Stimulated activated CD8-positive, alpha-beta memory T cell treated with anti-CD3 and anti-CD28 coated beads, Interleukin-4, amount 100 ng/mL, for 1 hour (primary cell): Measurements from ENCODE around the gene ZNF777.
A peak's percentile ranks its signal among the peaks of the same experiment; 100 is the strongest.
"Not testable (repeated sequence)": the region's sequence is repeated elsewhere in the genome, so short reads cannot be mapped to it uniquely, and the experiment has no call there.

Experiments used
- DNase-seq, 2 donors: peaks; one replicate each; pipeline ENCODE4 v3.0.0-alpha.2; 2020; ENCODE audit warnings: low read depth in 2 of 2, low spot score in 1 of 2

Gene ZNF777

GRCh38 chr7:149455175-149455950, 5.5 kb downstream of the ZNF777 start:
- no peak for DNase-seq

DNA sequence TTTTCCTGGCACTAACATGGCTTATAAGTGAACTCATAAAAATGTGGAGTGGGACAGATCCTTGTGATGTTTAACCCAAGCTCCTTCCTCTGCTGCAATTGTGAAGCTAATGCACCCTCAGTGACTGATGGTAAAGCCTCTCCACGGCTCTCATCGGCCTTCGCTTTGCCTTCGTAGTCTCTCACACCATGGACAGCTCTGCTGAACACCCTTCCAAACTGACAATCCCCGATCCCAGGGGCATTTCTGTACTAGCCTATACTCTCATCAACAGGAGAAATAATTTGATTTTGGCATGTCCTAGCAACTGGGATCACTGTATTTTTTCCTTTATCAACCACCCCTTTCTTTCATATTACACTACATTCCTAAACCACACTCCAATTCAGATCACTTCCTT, 6.1 kb downstream of the ZNF777 start:
- DNase-seq: no peak

GRCh38 chr7:149454006-149454405, 6.9 kb downstream of the ZNF777 start:
- DNase-seq: no peak

DNA sequence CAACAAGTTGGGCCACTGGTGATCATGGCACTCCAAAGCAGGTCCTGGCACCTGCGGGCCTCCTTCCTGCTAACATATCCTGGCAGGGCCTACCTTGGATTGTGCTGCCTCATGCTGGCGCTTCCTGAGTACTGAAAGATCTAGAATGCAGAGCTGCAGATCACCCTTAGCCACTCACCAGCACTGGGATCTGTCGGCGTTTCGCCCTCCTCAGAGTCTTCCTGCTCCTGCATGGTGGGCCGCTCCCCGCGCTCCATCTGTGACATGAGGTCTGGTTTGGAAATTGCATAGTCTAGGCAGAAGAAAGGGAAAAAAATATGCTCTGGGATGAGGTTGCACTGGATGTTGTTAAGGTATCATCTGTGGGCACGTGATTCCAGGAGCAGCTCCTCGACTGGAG, 10.0 kb downstream of the ZNF777 start:
- DNase-seq: no peak

- DNase-seq: no peak
Observed at GRCh38 chr7:149449897-149450296, 11.0 kb downstream of the ZNF777 start.

- no peak for DNase-seq
Observed at GRCh38 chr7:149448961-149449360, 11.9 kb downstream of the ZNF777 start.

GRCh38 chr7:149446026-149446425, 14.8 kb downstream of the ZNF777 start:
- DNase-seq: not testable (repeated sequence)

DNA sequence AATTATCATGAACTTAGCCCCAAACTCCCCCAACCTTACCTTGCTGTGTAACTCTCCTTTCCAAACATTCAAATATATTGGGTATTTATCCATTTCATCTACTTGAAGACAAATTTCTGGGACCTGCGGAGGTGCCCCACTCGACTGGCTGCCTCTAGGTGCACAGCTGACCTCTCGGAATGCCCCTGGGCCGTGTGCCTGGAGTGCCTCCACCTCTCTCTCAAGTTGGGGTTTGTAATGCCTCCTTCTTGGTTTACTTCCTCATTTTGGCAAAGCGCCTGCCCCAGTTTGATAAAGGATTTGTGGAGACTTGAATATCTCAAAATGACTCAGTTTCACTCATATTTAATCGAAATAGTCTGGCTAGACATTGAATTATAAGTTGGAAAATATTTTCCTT, 16.6 kb downstream of the ZNF777 start:
- no peak for DNase-seq

- DNase-seq: no peak
Observed at GRCh38 chr7:149443523-149443922, 17.3 kb downstream of the ZNF777 start.

DNA sequence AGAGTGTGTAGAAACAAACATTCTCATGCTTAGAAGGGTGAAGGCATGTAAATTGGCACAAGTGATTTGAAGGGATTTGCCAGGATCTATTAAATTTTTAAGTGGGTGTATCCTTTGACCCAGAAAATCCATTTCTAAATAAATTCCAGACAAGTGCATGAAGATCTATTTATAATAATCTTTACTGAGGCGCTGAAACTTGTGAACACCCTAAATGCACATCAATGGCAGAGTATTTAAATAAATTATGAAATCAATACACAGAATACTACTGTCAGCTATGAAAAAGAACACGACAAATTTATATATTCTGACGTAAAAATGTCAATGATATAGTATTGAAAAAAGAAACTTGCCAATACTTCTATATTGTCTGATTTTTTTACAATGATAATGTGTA, 17.9 kb downstream of the ZNF777 start:
- DNase-seq: no peak

- no peak for DNase-seq
Observed at GRCh38 chr7:149440222-149440621, 20.6 kb downstream of the ZNF777 start.

DNA sequence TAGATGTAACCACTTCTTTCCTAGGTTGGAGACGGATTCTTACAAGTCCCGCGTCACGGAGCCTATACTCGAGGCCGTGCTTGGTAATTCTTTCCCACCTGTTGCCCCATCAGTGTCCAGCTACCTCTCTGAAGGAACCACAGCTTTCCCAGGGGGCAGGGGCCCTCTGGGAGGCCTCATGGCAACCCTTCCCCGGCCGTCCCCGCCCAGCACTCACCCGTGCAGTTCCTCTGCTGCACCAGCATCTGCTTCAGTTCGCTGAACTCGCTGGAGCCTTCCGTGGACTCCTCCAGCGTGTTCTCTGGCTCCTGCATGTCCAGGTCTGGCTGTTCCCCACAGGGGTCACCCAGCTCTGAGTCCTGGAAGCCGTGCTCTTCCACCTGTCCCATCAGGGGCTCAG, 24.5 kb downstream of the ZNF777 start:
- DNase-seq: no peak

DNA sequence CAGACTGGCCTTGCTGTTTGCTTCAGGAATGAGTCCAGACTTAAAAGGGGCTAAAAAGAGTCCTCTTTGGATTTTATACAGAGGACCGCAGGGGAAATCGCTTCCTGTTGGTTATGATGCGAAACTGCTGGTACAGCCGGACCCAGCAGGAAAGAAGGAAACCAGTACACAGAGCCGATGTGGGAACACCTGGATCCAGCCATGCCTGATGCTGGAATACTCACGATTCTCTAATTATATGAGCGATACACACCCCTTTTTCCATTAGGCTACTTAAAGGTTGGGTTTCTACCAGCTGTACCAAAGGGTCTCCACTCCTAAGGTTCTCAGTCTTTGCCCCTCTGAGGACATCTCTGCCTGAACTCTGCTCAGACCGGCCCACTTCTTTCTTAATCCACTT, 27.7 kb downstream of the ZNF777 start:
- no peak for DNase-seq

DNA sequence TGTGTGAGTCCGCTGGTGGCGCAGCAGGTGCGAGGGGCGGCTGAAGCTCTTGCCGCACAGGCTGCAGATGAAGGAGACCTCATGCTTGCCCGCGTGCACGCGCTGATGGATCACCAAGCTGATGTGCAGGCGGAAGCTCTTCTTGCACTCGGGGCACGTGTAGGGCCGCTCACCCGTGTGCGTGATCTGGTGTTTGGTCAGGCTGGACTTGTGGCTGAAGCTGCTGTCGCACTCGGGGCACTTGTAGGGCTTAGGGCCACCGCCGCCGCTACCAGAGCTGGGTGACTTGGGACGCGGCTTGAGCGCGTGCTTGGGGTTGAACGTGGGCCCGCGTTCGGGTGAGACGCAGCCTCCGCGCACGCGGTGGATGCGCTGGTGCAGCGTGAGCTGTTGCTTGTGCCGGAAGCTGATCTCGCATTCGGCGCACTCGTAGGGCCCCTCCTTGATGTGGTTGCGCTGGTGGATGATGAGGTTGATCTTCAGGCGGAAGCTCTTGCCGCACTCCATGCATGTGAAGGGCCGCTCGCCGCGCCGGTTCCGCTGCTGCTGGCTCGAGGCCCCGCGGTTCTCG, 28.7 kb downstream of the ZNF777 start:
- no peak for DNase-seq

GRCh38 chr7:149431486-149432120, 29.3 kb downstream of the ZNF777 start:
- no peak for DNase-seq

- no peak for DNase-seq
Observed at GRCh38 chr7:149430192-149430591, 30.7 kb downstream of the ZNF777 start.

GRCh38 chr7:149427893-149428292, 33.0 kb downstream of the ZNF777 start:
- no peak for DNase-seq

DNA sequence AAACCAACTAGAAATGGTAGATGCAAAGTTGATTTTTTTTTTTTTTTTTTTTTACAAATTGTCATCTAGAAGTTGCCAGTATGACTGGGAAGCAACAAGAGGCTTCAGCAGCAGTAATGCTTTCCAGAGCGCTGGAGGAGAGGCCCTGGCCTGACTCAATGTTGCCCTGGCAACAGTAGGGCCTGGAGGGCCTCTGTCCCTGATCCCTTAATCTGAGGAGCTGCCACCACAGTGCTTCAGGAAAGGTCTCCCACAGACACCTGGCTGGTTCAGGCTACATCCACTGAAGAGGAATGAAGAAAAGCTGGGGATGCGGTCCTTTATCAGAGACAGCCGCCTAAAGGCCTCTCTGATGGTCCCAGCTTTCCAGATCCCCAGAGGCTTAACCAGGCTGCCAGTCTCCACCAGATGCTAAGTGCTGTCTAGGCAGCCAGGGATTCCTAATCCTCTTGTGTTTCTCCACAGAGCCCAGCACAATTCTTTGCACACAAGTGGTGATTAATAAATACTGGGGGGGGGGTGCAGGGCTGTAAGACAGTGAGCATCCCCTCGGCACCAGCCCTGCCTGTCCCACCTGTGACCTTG, 33.7 kb downstream of the ZNF777 start:
- DNase-seq: no peak

GRCh38 chr7:149423449-149424110, 37.3 kb downstream of the ZNF777 start:
- no peak for DNase-seq

- no peak for DNase-seq
Observed at GRCh38 chr7:149422914-149423301, 38.0 kb downstream of the ZNF777 start.

- peak; percentile 18 to 38 for DNase-seq
Observed at GRCh38 chr7:149422162-149422913, 38.5 kb downstream of the ZNF777 start.
